Measurements from ENCODE around the gene FABP3.

DNA sequence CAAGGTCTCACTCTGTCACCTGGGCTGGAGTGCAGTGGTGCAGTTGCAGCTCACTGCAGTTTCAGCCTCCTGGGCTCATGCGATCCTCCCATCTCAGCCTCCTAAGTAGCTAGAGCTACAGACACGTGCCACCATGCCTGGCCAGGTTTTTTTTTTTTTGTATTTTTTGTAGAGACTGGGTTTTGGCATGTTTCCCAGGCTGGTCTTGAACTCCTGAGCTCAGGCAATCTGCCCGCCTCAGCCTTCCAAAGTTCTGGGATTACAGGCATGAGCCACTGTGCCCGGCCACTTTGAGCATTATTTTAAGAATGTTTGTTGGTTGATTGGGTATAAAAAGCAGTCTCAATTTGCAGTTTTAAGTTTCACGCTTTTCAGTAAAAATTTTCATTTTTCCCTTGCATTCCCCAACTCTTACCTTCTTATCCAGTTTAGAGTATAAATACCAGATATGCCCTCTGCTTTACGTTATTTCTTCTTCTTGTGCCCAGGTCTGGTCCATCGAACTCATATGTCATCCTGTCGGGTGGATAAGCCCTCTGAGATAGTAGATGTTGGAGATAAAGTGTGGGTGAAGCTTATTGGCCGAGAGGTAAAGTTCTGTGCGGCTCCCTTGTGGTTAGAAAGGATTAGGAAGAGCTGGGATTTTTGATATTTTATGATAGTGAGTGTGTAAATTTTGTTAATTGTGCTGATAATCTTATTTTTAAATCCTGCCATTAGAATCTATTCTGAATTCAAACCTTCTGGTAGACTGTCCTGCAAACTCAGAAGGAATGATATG lies 36.0 kb downstream of the FABP3 start:
- TF ChIP-seq, protein P1, sequence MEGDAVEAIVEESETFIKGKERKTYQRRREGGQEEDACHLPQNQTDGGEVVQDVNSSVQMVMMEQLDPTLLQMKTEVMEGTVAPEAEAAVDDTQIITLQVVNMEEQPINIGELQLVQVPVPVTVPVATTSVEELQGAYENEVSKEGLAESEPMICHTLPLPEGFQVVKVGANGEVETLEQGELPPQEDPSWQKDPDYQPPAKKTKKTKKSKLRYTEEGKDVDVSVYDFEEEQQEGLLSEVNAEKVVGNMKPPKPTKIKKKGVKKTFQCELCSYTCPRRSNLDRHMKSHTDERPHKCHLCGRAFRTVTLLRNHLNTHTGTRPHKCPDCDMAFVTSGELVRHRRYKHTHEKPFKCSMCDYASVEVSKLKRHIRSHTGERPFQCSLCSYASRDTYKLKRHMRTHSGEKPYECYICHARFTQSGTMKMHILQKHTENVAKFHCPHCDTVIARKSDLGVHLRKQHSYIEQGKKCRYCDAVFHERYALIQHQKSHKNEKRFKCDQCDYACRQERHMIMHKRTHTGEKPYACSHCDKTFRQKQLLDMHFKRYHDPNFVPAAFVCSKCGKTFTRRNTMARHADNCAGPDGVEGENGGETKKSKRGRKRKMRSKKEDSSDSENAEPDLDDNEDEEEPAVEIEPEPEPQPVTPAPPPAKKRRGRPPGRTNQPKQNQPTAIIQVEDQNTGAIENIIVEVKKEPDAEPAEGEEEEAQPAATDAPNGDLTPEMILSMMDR (IDR thresholded peaks at IDR 0.05; ENCODE audit: extremely low read depth in 1 of 2, insufficient read depth in 1 of 2, low read depth in 1 of 2, low read length in 2 of 2) = no peak
- TF ChIP-seq POLR2A (IDR thresholded peaks at IDR 0.05; ENCODE audit: low read depth, low read length) (no peak), EZH2 (IDR thresholded peaks at IDR 0.05; ENCODE audit: borderline replicate concordance, low read depth, low read length, severe bottlenecking) (no peak), POLR2AphosphoS5 (IDR thresholded peaks at IDR 0.05; ENCODE audit: insufficient read depth, low read depth, low read length) (no peak), JUN (IDR thresholded peaks at IDR 0.05; ENCODE audit: borderline replicate concordance, insufficient read depth, insufficient read length, low read depth) (no peak), MYC (IDR thresholded peaks at IDR 0.05; ENCODE audit: low read depth, low read length) (no peak), FOS (IDR thresholded peaks at IDR 0.05; ENCODE audit: borderline replicate concordance, insufficient read depth, low read length) (no peak)
